ENCODE measurements around the gene FRAT2.
A peak's percentile ranks its signal among the peaks of the same experiment; 100 is the strongest.

FRAT2 gene

DNA sequence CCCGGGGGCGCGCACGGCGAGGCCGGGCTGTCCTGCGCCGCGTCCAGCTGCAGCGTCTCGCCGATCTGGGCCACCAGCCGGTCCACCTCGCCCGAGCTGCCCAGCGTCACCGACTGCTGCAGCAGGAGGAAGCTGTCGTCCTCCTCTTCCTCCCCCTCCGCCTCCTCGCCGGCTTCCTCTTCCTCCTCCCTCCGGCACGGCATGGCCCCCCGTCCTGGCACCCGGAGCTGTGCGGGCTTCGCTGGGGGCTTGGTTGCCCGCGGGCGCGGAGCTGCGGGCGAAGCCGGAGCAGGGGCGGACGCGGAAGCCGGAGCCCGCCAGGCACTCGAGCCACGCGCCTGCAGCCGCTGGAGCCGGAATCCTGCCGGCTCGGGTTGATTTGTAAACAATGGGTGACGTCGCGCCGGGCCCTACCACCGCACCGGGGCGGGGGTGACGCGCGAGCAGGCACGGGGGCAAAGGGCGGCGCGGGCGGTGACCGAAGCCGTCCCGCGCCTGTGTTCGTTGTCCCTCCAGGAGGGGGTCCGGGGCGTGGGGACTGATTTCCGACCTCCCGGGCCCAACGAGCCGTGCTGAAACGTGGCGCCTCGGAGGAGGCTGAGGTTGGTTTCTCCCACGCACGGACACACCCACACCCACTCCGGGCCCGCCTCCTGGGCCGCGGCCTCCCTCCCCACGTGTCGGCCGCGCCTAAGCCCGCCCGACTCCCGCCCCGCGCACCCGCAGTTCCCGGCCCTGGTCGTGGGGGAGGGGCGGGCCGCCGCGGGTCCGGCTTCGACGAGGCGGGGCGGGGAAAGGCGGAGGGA, at the start of gene FRAT2:
Gene FRAT2, minus strand, starts transcription at position 360 of the 806 bp plus-strand sequence. Its CDS starts 157 bp downstream, at position 203.
- peak; percentile 74 for DNase-seq (ENCODE audit: low read depth)
- peak within 1 kb of the TSS; percentile 75 for H3K4me3 ChIP-seq (ENCODE audit: low read depth, low read length)

- H3K4me3 ChIP-seq (ENCODE audit: low read depth, low read length) = no peak overlapping the region
- no peak for DNase-seq (ENCODE audit: low read depth)
These were observed 49.6 kb upstream of the FRAT2 start for GRCh38 chr10:97384156-97384555.

GRCh38 chr10:97383159-97383558, 48.6 kb upstream of the FRAT2 start:
- H3K4me3 ChIP-seq (ENCODE audit: low read depth, low read length) = no peak overlapping the region
- DNase-seq (ENCODE audit: low read depth) = no peak

DNA sequence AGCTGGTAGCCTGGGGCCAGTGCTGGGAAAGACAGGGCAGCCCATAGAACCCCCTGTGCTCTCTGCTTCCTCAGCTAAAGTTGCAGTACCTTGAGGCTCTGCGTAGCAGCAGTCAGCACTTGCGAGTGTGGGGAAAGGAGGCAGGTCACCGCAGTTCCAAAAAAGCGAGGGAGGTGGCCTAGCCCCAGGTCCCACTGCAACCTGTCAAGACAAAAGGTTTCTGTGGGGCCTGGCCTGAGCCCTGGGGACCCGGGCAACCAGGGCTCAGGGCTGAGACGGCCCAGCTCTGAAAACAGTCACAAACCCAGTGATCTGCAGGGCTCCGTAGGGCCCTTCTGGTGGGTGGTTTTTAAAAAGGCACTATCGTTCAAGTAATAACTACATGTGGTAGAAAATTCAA, 47.1 kb upstream of the FRAT2 start:
- DNase-seq (ENCODE audit: low read depth) = no peak
- H3K4me3 ChIP-seq (ENCODE audit: low read depth, low read length) = no peak overlapping the region

DNA sequence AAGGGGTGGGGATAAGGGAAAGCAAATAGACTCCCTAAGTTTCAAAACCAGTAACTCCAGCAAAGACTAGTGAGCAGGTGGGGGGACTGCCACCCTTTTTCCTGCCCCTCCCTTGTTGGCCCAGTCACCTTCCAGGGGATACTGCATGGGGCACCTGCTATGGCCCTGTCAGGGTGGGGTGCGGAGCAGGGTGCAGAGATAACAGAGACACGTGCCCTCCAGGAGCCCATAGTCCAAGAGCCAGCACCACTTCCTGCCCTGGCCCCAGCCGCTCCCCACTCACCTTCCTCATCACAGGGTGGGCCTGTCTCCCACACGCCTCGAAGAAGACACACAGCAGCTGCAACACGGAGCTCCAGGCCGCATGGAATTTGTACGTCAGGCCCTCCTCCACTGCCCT, 46.0 kb upstream of the FRAT2 start:
- DNase-seq (ENCODE audit: low read depth) = no peak
- H3K4me3 ChIP-seq (ENCODE audit: low read depth, low read length) = no peak overlapping the region

- DNase-seq (ENCODE audit: low read depth) = no peak
- H3K4me3 ChIP-seq (ENCODE audit: low read depth, low read length) = no peak overlapping the region
These were observed 44.7 kb upstream of the FRAT2 start for GRCh38 chr10:97378933-97379921.

- no peak overlapping the region for H3K4me3 ChIP-seq (ENCODE audit: low read depth, low read length)
- DNase-seq (ENCODE audit: low read depth) = no peak
These were observed 41.9 kb upstream of the FRAT2 start for GRCh38 chr10:97376413-97376812.

GRCh38 chr10:97373456-97373855, 38.9 kb upstream of the FRAT2 start:
- no peak for DNase-seq (ENCODE audit: low read depth)
- no peak overlapping the region for H3K4me3 ChIP-seq (ENCODE audit: low read depth, low read length)

DNA sequence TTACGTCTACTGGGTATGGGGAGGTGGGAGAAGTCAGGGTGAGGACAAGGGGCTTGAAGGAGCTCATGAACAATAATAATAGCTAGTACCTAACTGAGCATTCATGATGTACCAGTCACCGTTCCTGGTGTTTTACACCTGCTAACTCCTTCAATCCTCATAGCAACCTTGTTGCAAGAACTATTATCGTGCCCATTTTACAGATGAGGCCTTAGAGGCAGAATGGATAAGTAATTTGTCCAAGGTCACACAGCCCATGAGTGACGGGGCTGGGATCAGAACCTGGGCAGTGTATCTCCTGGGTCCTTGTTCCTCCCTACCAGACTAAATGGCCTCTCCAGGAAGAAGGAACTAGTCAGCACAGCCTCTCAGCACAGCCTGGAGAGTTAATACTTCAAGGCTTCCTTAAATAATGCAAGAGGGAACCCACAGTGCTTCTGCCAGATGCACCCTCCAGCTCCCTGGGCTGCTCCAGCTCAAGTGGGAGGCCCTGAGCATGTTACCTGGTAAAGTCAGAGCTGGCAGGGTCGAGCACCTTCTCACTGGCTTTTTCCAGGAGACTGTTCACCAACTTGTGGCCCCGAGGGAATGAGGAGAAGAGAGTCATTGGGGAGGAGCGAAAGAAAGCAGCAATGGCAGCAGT, 37.8 kb upstream of the FRAT2 start:
- H3K4me3 ChIP-seq (ENCODE audit: low read depth, low read length) = no peak overlapping the region
- no peak for DNase-seq (ENCODE audit: low read depth)

DNA sequence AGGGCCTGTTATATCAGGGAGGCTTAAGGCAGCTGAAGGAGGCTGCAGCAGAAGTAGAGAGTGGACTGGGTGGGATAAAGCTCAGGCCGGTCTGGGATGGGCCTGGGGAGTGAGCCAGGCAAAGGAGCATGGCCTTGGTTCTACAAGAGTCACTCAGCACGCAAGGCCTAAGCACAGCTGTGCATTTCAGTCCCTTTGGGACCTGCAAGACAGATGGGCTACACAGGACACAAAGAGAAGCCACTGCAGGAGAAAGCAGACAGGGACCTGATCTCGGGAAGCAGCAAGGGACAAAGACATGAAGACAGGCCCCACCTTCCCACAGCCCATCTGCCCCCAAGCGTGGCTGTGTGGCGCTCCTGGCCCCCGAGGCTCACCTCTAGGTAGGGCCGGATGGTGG, 37.2 kb upstream of the FRAT2 start:
- no peak overlapping the region for H3K4me3 ChIP-seq (ENCODE audit: low read depth, low read length)
- no peak for DNase-seq (ENCODE audit: low read depth)

GRCh38 chr10:97367126-97367649, 32.7 kb upstream of the FRAT2 start:
- DNase-seq (ENCODE audit: low read depth) = no peak
- no peak overlapping the region for H3K4me3 ChIP-seq (ENCODE audit: low read depth, low read length)

DNA sequence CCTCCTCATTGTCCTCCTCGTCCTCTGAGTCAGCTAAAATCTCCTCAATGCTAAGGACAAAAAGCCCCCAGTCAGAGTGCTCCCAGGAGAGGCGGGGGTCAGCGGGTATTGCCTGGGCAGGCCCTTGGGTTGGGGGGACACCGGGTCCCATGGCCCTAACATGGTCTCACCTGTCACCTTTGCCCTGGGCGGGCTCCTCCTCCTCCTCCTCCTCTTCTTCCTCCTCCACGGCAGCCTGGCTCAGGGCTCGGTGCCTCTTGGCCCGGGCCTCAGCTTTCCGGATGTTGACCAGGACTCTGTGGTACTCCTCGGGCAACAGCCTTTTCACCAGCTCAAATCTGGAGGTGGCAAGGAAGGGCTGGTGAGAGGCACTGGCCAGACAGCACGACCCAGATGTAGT, 32.0 kb upstream of the FRAT2 start:
- H3K4me3 ChIP-seq (ENCODE audit: low read depth, low read length) = no peak overlapping the region
- no peak for DNase-seq (ENCODE audit: low read depth)

DNA sequence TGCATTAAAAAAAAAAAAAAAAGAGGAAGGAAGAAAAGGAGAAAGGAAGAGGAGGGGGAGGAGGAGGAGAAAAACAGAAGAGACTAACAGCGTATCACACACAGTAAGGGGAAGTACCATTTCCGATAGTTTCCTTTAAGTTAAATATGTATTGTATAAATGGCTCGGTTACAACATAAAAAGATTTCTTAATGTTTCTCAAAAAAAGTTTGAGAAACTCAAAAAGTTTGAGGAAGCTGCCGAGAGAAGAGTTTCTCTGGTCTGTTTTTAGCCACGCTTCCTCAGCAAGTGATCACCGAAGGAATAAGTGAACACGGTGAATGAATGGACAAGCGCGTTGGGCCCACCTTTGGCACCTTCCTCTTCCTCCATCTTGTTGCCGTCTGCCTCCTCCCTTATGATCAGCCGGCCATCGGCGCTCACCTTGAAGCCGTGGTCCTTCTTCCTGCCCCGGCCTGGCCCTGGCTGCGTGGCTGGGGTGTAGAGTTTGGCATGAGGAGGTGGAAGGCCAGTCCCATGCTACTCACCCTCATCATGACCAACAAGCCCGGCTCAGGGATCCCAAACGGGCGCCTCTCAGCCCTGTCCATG, 31.3 kb upstream of the FRAT2 start:
- no peak overlapping the region for H3K4me3 ChIP-seq (ENCODE audit: low read depth, low read length)
- DNase-seq (ENCODE audit: low read depth) = no peak

- H3K4me3 ChIP-seq (ENCODE audit: low read depth, low read length) = no peak overlapping the region
These were observed 28.5 kb upstream of the FRAT2 start for GRCh38 chr10:97363071-97363470.

DNA sequence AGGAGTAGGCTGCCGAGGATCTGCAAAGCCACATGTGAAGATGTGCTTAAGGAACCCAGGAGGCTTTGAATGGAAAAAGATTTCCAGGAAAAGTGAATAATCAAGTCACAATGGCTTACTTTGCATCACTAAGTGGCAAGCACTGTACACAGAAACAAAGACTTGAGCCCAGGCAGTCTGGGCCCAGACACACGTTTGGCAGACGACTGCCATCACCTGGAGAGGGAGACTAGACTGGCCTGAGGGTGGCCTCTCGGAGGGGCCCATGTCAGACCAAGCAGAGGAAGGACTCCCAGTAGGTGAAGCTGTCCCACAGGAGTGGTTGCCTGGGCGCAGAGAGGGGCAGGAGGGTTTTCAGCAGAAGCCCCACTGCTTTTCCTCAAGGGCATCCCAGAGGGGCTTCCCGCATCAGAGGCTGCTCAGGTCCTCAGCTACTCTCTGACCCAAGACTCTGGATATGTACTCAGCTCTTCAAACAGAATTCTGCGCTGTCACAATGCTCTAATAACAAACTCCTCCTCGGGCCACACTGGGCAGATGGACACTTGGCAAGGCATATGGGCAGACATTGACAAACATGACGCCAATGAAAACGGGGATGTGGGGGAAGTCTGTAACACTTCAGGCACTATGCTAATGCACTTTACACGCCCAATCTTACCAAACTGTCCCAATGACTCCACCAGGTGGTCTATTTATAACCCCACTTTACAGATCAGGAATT, 27.9 kb upstream of the FRAT2 start:
- no peak for DNase-seq (ENCODE audit: low read depth)
- no peak overlapping the region for H3K4me3 ChIP-seq (ENCODE audit: low read depth, low read length)

More at GRCh38 chr10:97363071-97363470, 28.5 kb upstream of the FRAT2 start:
- no peak for DNase-seq (ENCODE audit: low read depth)

- DNase-seq (ENCODE audit: low read depth) = no peak
These were observed 27.0 kb upstream of the FRAT2 start for GRCh38 chr10:97361537-97361901.

DNA sequence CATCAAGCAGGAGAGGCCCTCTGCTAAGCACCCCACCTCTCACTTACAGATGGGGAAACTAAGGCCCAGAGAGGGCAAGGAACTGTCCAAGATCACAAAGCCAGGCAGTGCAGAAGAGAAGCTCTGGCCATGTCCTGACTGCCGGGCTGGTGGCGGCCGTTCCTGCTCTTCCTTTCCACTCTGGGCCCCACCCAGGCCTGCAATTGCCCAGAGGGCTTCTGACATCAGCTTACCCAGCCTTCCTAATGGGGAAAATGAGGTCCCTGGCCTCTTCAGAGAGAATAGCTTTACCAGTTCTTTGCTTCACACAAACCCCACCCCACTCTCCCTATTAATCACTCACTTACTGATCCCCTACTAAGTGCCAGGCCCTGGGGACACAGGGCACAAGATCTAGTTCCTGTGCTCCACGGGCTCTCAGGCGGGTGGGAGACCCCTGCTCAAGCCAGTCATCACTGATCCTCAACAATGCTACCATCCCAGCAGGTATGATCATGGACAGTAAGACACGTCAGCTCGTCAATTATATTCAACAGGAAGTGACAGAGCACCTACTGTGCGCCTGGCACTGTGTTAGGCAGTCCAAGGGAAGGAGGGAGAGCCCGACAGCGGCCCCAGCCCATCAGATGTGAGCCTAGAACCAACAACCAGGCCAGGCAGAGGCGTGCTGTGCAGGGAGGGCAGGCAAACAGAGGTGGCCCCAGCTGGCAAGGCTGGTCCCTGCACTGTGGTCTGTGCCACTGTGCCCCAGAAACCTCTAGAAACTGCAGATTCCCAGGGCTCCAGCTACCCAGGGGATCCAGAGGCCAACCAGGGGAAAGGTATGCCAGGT, 26.4 kb upstream of the FRAT2 start:
- H3K4me3 ChIP-seq (ENCODE audit: low read depth, low read length) = no peak overlapping the region

More at GRCh38 chr10:97361537-97361901, 27.0 kb upstream of the FRAT2 start:
- H3K4me3 ChIP-seq (ENCODE audit: low read depth, low read length) = no peak overlapping the region

DNA sequence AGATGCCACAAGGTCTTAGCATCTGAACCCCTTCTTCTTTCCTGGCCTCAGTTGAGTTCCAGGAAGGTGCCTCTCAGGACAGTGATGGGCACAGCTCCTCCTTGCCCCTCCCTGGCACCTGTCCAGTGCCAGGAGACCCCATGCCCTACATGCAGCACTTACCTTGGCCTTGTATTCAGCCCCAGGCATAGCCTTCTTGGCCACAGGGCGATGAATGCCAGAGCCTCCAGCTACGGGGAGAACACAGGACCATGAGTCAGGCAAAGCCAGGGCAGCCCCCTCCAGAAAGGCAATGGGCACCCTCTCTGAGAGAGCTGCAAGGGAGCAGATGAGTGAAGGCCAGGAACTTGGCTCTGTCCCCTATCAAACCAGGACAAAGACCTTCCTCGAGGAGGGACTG, 24.3 kb upstream of the FRAT2 start:
- H3K4me3 ChIP-seq (ENCODE audit: low read depth, low read length) = no peak overlapping the region
- DNase-seq (ENCODE audit: low read depth) = no peak

More for the DNA sequence above, 26.4 kb upstream of the FRAT2 start:
- DNase-seq (ENCODE audit: low read depth) = no peak

Measured in skeletal muscle cell (primary cell).